Liver (tissue), 9 donors: ENCODE results near the gene POLR2H. TPM values are rescaled to one million over a fixed set of nuclear protein-coding genes. Genes with fewer than 3 reads are reported as not detected.

ENCODE experiments used
- DNase-seq: peaks from one replicate; pipeline ENCODE4 v3.0.0-alpha.2; 2017; ENCODE audit warnings: low spot score
- H3K27ac ChIP-seq, 2 donors: one replicate each; pipeline ENCODE4 v1.7.0; 2013; ENCODE audit warnings: inconsistent platforms in 2 of 2, low read length in 2 of 2, control low read depth in 1 of 2, low read depth in 1 of 2, mild to moderate bottlenecking in 1 of 2
- H3K27me3 ChIP-seq, 4 donors: one replicate each; pipeline versions ENCODE4 v1.6.1 to v1.7.0; 2013; ENCODE audit warnings: low read length in 3 of 4, inconsistent platforms in 1 of 4, mild to moderate bottlenecking in 1 of 4, moderate library complexity in 1 of 4; ENCODE audit not compliant: control insufficient read depth in 4 of 4, insufficient read depth in 4 of 4
- H3K36me3 ChIP-seq, 4 donors: one replicate each; pipeline versions ENCODE4 v1.6.1 to v1.7.0; 2013; ENCODE audit warnings: low read length in 3 of 4, mild to moderate bottlenecking in 3 of 4, low read depth in 1 of 4, moderate library complexity in 1 of 4; ENCODE audit not compliant: control insufficient read depth in 4 of 4, insufficient read depth in 3 of 4
- H3K4me1 ChIP-seq, 4 donors: one replicate each; pipeline versions ENCODE4 v1.6.1 to v1.7.0; 2013; ENCODE audit warnings: low read length in 3 of 4, mild to moderate bottlenecking in 3 of 4, moderate library complexity in 1 of 4; ENCODE audit not compliant: control insufficient read depth in 4 of 4, insufficient read depth in 4 of 4
- H3K4me3 ChIP-seq, 3 donors: one replicate each; pipeline versions ENCODE4 v1.6.1 to v1.7.0; 2013; ENCODE audit warnings: low read length in 3 of 3, control low read depth in 1 of 3, low read depth in 1 of 3, mild to moderate bottlenecking in 1 of 3
- H3K9ac ChIP-seq, 2 donors: one replicate each; pipeline ENCODE4 v1.7.0; 2013; ENCODE audit warnings: low read length in 2 of 2, mild to moderate bottlenecking in 2 of 2, moderate library complexity in 2 of 2, control low read depth in 1 of 2, low read depth in 1 of 2
- H3K9me3 ChIP-seq, 4 donors: one replicate each; pipeline versions ENCODE4 v1.6.1 to v1.7.0; 2013; ENCODE audit warnings: low read length in 3 of 4; ENCODE audit not compliant: control insufficient read depth in 4 of 4
- EGR1 ChIP-seq, 2 donors: IDR thresholded peaks; 2 replicates each; pipeline ENCODE4 v1.6.1; 2016 to 2018; ENCODE audit warnings: antibody characterized with exemption in 2 of 2, low read depth in 2 of 2
- FOXA2 ChIP-seq: IDR thresholded peaks from 2 replicates; pipeline ENCODE4 v1.6.1; 2016; ENCODE audit warnings: antibody characterized with exemption
- GABPA ChIP-seq, 2 donors: IDR thresholded peaks in 1 of 2; conservative IDR thresholded peaks in 1 of 2; 2 replicates each; pipeline ENCODE4 v1.6.1; 2016; ENCODE audit warnings: antibody characterized with exemption in 2 of 2, mild to moderate bottlenecking in 1 of 2, moderate library complexity in 1 of 2
- HNF4A ChIP-seq, 2 donors: conservative IDR thresholded peaks; 2 replicates each; pipeline ENCODE4 v1.6.1; 2016; ENCODE audit warnings: antibody characterized with exemption in 2 of 2, mild to moderate bottlenecking in 2 of 2
- HNF4G ChIP-seq: IDR thresholded peaks from 2 replicates; pipeline ENCODE4 v1.6.1; 2016; ENCODE audit warnings: antibody characterized with exemption
- JUND ChIP-seq, 2 donors: IDR thresholded peaks; 2 replicates each; pipeline ENCODE4 v1.6.1; 2016; ENCODE audit warnings: antibody characterized with exemption in 2 of 2
- NR2F2 ChIP-seq: IDR thresholded peaks from 2 replicates; pipeline ENCODE4 v1.6.1; 2016; ENCODE audit warnings: antibody characterized with exemption
- TAF1 ChIP-seq: conservative IDR thresholded peaks from 2 replicates; pipeline ENCODE4 v1.6.1; 2016; ENCODE audit warnings: antibody characterized with exemption, mild to moderate bottlenecking
- YY1 ChIP-seq: IDR thresholded peaks from 2 replicates; pipeline ENCODE4 v1.6.1; 2016; ENCODE audit warnings: antibody characterized with exemption, mild to moderate bottlenecking
- WGBS: extraction: QIAGEN DNeasy Blood & Tissue Kit; methylation state at CpG from one replicate; pipeline ENCODE4 v1.1.7; 2013; 5-methylcytosine and 5-hydroxymethylcytosine counted together
- polyA plus RNA-seq, 2 donors: library from polyadenylated mRNA; stranded (reverse) in 1 of 2; unstranded in 1 of 2; fragments of 200-250 nt in 1 of 2; fragments of >200 nt in 1 of 2; fragmentation: Nextera tagmentation in 1 of 2; extraction: Ambion mirVana in 1 of 2; gene quantifications; one replicate each; pipeline versions ENCODE4 v1.2.1 to v1.2.3, GENCODE V29; 2013 to 2015
- total RNA-seq, 2 donors: library from RNA; depleted of rRNA; stranded (reverse); fragments of >200 nt; gene quantifications; one replicate each; pipeline ENCODE4 v1.2.3, GENCODE V29; 2014
- TF ChIP-seq, protein P1 (sequence below): IDR thresholded peaks from 2 replicates; pipeline ENCODE4 v1.6.1; 2016; ENCODE audit warnings: antibody characterized with exemption
- TF ChIP-seq, protein P2 (sequence below): fragments of 150-350 bp; IDR thresholded peaks from 2 replicates; pipeline ENCODE4 v1.5.1; 2017; ENCODE audit warnings: improper control_type of control experiment, low read depth, low read length; ENCODE audit not compliant: missing input control
- TF ChIP-seq, protein P3 (sequence below): IDR thresholded peaks from 2 replicates; pipeline ENCODE4 v1.6.1; 2016; ENCODE audit warnings: antibody characterized with exemption
- TF ChIP-seq, protein P4 (sequence below): IDR thresholded peaks from 2 replicates; pipeline ENCODE4 v1.6.1; 2016; ENCODE audit warnings: antibody characterized with exemption
- donor health status: healthy.
- donor health status: healthy.
- donor health status: healthy.
- donor health status: healthy.
- donor health status: healthy.

POLR2H gene
- total and polyA plus RNA-seq, 4 donors = 25.7 to 55.7 (median 43.5) TPM

DNA sequence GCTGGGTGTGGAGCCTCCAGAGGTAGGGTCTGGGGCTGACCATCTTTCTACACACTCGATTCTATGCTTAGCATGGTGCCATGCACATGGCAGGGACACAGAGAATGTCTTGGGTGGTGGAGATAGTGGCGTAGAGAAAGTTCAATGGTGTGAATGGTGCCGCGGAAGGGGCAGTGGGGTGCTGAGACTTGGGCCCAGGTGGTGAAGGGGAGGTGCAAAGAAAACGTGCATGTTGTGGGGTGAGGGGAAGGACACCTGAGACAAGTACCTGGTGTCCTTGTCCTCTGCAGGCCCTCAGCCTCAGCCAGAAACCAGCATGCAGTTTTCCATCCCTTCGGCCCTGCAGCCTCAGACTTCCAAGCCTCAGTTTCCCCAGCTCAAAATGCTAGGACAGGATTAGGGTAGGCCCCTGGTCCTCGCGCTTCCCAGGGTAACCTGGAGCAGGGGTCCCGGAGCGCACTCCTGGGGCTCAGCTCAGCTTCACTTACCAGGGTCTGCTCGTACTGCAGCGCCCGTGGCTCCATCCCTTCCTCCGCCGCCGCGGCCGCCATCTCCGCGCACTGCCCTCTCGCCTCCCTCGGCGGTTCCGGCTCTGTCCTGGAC is 480 bp upstream of the POLR2H start:
- peak overlapping the region in 1 of 2 donors; percentile 73 for H3K27ac ChIP-seq
- no peak for DNase-seq
- H3K9ac ChIP-seq = no peak overlapping the region
- no peaks in the 10 kb centered on the region for H3K27me3 ChIP-seq
- H3K36me3 ChIP-seq = peaks cover 0 to 6% (median under 1%) of the 10 kb centered on the region in 4 donors
- 14% methylated on average over 24 of the region's 24 CpGs for WGBS
- H3K4me1 ChIP-seq = peaks cover 2 to 28% (median 11%) of the 10 kb centered on the region in 4 donors
- TF ChIP-seq, protein P1, sequence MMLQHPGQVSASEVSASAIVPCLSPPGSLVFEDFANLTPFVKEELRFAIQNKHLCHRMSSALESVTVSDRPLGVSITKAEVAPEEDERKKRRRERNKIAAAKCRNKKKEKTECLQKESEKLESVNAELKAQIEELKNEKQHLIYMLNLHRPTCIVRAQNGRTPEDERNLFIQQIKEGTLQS = no peak
- TF ChIP-seq, protein P2, sequence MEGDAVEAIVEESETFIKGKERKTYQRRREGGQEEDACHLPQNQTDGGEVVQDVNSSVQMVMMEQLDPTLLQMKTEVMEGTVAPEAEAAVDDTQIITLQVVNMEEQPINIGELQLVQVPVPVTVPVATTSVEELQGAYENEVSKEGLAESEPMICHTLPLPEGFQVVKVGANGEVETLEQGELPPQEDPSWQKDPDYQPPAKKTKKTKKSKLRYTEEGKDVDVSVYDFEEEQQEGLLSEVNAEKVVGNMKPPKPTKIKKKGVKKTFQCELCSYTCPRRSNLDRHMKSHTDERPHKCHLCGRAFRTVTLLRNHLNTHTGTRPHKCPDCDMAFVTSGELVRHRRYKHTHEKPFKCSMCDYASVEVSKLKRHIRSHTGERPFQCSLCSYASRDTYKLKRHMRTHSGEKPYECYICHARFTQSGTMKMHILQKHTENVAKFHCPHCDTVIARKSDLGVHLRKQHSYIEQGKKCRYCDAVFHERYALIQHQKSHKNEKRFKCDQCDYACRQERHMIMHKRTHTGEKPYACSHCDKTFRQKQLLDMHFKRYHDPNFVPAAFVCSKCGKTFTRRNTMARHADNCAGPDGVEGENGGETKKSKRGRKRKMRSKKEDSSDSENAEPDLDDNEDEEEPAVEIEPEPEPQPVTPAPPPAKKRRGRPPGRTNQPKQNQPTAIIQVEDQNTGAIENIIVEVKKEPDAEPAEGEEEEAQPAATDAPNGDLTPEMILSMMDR = peak; percentile 0
- no peak for TF ChIP-seq GABPA (IDR thresholded peaks at IDR 0.05 in 1 of 2, conservative IDR thresholded peaks at IDR 0.05 in 1 of 2)
- H3K4me3 ChIP-seq = peak overlapping the region; percentile 60 to 97 (median 88)
- no peaks in the 10 kb centered on the region for H3K9me3 ChIP-seq

DNA sequence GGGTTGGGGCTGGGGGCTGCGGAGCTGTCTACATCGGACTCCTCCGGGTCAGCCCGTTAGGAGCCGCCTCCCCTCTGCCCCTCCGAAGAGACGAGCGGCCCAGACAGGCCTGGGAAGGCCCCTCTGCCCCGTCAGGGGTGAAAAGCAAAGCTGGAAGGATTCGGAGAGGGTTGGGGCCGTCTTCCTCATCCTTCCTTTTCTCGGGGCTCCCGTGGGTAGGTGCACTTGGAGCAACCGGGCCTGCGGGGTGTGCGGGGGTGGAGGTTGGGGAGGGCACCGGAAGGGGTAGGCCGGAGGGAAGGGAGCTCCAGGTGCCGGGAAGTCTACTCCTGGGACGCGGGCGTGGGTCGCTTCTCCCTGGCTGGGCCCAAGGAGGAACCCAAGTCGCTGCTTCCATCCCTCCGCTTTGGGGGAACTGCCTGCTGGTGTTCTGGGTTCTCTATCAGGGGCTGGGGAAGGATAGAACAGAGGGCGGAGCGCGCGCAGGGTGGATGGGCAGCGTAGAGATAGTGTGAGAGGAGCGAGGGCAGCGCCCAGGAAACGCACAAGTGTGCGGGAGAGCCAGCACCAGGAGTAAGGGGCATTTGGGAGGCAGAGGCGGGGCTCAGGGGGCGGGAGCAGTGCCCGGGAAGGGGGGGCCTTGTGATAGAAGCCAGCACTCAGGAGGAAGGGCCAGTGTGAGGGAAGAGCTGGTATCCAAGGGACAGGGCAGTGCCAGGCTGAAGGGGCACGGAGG is 590 bp downstream of the POLR2H start:
- peak; percentile 78 for DNase-seq
- no peaks in the 10 kb centered on the region for H3K9me3 ChIP-seq
- H3K4me3 ChIP-seq = peak overlapping the region; percentile 88 to 97 (median 96)
- H3K4me1 ChIP-seq = peaks cover 2 to 28% (median 11%) of the 10 kb centered on the region in 4 donors
- under 1% methylated on average over 38 of the region's 38 CpGs for WGBS
- H3K9ac ChIP-seq = peak overlapping the region; percentile 74 to 92
- no peak for TF ChIP-seq TAF1
- no peak for TF ChIP-seq JUND (IDR thresholded peaks at IDR 0.05)
- TF ChIP-seq, protein P1 = no peak
- TF ChIP-seq FOXA2 = no peak
- TF ChIP-seq, protein P2 = no peak
- no peak for TF ChIP-seq NR2F2
- TF ChIP-seq, protein P3, sequence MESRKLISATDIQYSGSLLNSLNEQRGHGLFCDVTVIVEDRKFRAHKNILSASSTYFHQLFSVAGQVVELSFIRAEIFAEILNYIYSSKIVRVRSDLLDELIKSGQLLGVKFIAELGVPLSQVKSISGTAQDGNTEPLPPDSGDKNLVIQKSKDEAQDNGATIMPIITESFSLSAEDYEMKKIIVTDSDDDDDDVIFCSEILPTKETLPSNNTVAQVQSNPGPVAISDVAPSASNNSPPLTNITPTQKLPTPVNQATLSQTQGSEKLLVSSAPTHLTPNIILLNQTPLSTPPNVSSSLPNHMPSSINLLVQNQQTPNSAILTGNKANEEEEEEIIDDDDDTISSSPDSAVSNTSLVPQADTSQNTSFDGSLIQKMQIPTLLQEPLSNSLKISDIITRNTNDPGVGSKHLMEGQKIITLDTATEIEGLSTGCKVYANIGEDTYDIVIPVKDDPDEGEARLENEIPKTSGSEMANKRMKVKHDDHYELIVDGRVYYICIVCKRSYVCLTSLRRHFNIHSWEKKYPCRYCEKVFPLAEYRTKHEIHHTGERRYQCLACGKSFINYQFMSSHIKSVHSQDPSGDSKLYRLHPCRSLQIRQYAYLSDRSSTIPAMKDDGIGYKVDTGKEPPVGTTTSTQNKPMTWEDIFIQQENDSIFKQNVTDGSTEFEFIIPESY = no peak
- TF ChIP-seq, protein P4, sequence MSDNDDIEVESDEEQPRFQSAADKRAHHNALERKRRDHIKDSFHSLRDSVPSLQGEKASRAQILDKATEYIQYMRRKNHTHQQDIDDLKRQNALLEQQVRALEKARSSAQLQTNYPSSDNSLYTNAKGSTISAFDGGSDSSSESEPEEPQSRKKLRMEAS = no peak
- no peak for TF ChIP-seq HNF4A (conservative IDR thresholded peaks at IDR 0.05)
- no peak for TF ChIP-seq HNF4G
- TF ChIP-seq EGR1 (IDR thresholded peaks at IDR 0.05; ENCODE audit: low read depth in 2 of 2) = peak; percentile 82 to 84
- TF ChIP-seq YY1 = peak; percentile 13
- peaks cover 0 to 10% (median under 1%) of the 10 kb centered on the region in 4 donors for H3K36me3 ChIP-seq
- no peaks in the 10 kb centered on the region for H3K27me3 ChIP-seq
- H3K27ac ChIP-seq = peak overlapping the region; percentile 92 to 98
